ENCODE measurements around the gene RPA1.
"Not testable (repeated sequence)": the region's sequence is repeated elsewhere in the genome, so short reads cannot be mapped to it uniquely, and the experiment has no call there.

The RPA1 gene

GRCh38 chr17:1853698-1854097, 23.9 kb downstream of the RPA1 start:
- DNase-seq (ENCODE audit: low read depth, low spot score) = no peak
- POLR2A ChIA-PET = no interaction called here
- TF ChIP-seq, protein P1, sequence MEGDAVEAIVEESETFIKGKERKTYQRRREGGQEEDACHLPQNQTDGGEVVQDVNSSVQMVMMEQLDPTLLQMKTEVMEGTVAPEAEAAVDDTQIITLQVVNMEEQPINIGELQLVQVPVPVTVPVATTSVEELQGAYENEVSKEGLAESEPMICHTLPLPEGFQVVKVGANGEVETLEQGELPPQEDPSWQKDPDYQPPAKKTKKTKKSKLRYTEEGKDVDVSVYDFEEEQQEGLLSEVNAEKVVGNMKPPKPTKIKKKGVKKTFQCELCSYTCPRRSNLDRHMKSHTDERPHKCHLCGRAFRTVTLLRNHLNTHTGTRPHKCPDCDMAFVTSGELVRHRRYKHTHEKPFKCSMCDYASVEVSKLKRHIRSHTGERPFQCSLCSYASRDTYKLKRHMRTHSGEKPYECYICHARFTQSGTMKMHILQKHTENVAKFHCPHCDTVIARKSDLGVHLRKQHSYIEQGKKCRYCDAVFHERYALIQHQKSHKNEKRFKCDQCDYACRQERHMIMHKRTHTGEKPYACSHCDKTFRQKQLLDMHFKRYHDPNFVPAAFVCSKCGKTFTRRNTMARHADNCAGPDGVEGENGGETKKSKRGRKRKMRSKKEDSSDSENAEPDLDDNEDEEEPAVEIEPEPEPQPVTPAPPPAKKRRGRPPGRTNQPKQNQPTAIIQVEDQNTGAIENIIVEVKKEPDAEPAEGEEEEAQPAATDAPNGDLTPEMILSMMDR (IDR thresholded peaks at IDR 0.05; ENCODE audit: insufficient read depth, low read length, missing control alignments) = no peak
- no peak overlapping the region for H3K4me3 ChIP-seq (ENCODE audit: low read depth, low read length)
- CTCF ChIA-PET = interaction anchor here (1.5 to 1.7 kb wide), 2 partner anchors 11 to 70 kb away, joined by 3 to 4 read pairs; no protein-coding TSS in a partner anchor

DNA sequence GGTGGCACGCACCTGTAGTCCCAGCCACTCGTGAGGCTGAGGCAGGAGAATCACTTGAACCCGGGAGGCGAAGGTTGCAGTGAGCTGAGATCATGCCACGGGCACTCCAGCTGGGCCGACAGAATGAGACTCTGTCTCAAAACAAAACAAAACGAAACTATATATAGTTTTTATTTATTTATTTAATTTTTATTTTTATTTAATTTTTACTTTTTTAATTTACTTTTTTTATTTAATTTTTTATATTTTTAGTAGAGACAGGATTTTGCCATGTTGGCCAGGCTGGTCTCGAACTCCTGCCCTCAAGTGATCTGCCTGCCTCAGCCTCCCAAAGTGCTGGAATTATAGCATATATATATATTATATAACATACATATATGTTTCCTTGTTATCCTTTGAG, 26.7 kb downstream of the RPA1 start:
- POLR2A ChIA-PET; H3K4me3 ChIP-seq (ENCODE audit: low read depth, low read length); DNase-seq (ENCODE audit: low read depth, low spot score): not testable (repeated sequence)
- CTCF ChIA-PET = interaction anchor here (1.8 kb wide), 1 partner anchor 9 kb away, joined by 6 read pairs; no protein-coding TSS in a partner anchor

GRCh38 chr17:1860978-1861377, 31.2 kb downstream of the RPA1 start:
- CTCF ChIA-PET = interaction anchor here (1.0 to 1.5 kb wide), 4 partner anchors 137 to 145 kb away, joined by 3 to 4 read pairs (median 3); partner anchors contain the start of gene WDR81
- POLR2A ChIA-PET = no interaction called here
- DNase-seq (ENCODE audit: low read depth, low spot score) = no peak
- no peak overlapping the region for H3K4me3 ChIP-seq (ENCODE audit: low read depth, low read length)
- TF ChIP-seq, protein P1 (IDR thresholded peaks at IDR 0.05; ENCODE audit: insufficient read depth, low read length, missing control alignments) = no peak

- ChIA-PET POLR2A (no interaction called here), CTCF (interaction anchor here (1.0 to 1.5 kb wide), 4 partner anchors 137 to 145 kb away, joined by 3 to 4 read pairs (median 3); partner anchors contain the start of gene WDR81)
Measured at GRCh38 chr17:1861391-1862010, 31.7 kb downstream of the RPA1 start.

GRCh38 chr17:1865252-1866037, 35.6 kb downstream of the RPA1 start:
- no peak for DNase-seq (ENCODE audit: low read depth, low spot score)
- ChIA-PET CTCF (interaction anchor here (0.6 to 2.6 kb wide), 19 partner anchors 9 to 291 kb away, joined by 3 to 11 read pairs (median 4); no protein-coding TSS in a partner anchor), POLR2A (no interaction called here)
- TF ChIP-seq, protein P1 (IDR thresholded peaks at IDR 0.05; ENCODE audit: insufficient read depth, low read length, missing control alignments) = peak; percentile 34
- H3K4me3 ChIP-seq (ENCODE audit: low read depth, low read length) = no peak overlapping the region

More at GRCh38 chr17:1861391-1862010, 31.7 kb downstream of the RPA1 start:
- no peak for DNase-seq (ENCODE audit: low read depth, low spot score)
- no peak overlapping the region for H3K4me3 ChIP-seq (ENCODE audit: low read depth, low read length)
- TF ChIP-seq, protein P1 (IDR thresholded peaks at IDR 0.05; ENCODE audit: insufficient read depth, low read length, missing control alignments) = no peak

GRCh38 chr17:1867307-1867706, 37.5 kb downstream of the RPA1 start:
- H3K4me3 ChIP-seq (ENCODE audit: low read depth, low read length) = no peak overlapping the region
- ChIA-PET CTCF (interaction anchor here (0.7 kb wide), 1 partner anchor 146 kb away, joined by 3 read pairs; no protein-coding TSS in a partner anchor), POLR2A (no interaction called here)
- TF ChIP-seq, protein P1 (IDR thresholded peaks at IDR 0.05; ENCODE audit: insufficient read depth, low read length, missing control alignments) = no peak
- no peak for DNase-seq (ENCODE audit: low read depth, low spot score)

Measured in AG04449 (cell line).